Measurements from ENCODE around the gene GPR26.

DNA sequence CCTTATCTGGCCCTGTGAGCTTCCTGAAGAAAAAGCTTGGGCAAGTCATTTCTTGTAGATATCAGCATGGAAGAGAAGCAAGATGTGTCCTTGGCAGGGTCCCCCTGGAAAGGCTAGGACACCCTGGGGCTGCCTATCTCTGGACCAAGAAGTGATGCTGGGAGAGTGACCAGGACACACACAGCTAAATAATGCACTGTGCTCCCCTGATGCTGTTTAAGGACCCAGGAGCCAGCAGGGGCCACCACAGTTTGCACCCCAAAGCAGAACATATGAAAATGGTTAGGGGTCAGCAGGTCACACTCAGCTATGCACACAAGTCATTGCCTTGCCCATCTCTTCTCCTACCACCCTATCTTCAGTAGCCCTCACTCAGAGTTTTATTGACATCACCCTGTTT lies 47.9 kb upstream of the GPR26 start:
- TF ChIP-seq, protein P1, sequence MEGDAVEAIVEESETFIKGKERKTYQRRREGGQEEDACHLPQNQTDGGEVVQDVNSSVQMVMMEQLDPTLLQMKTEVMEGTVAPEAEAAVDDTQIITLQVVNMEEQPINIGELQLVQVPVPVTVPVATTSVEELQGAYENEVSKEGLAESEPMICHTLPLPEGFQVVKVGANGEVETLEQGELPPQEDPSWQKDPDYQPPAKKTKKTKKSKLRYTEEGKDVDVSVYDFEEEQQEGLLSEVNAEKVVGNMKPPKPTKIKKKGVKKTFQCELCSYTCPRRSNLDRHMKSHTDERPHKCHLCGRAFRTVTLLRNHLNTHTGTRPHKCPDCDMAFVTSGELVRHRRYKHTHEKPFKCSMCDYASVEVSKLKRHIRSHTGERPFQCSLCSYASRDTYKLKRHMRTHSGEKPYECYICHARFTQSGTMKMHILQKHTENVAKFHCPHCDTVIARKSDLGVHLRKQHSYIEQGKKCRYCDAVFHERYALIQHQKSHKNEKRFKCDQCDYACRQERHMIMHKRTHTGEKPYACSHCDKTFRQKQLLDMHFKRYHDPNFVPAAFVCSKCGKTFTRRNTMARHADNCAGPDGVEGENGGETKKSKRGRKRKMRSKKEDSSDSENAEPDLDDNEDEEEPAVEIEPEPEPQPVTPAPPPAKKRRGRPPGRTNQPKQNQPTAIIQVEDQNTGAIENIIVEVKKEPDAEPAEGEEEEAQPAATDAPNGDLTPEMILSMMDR (IDR thresholded peaks at IDR 0.05): no peak
- no peak for TF ChIP-seq POLR2A (IDR thresholded peaks at IDR 0.05)
